Esophagus squamous epithelium (tissue), 4 donors: Measurements from ENCODE around the gene ATRN.

Experiments
- CTCF ChIP-seq, 6 experiments: fragments of 450-650 bp in 4 of 6; fragments of 200-600 bp in 2 of 6; sonication (generic) in 2 of 6; IDR thresholded peaks; one replicate each; pipeline ENCODE4 v1.5.1; 2016 to 2019; ENCODE audit warnings: antibody characterized with exemption in 6 of 6, mild to moderate bottlenecking in 4 of 6, moderate library complexity in 4 of 6
- POLR2A ChIP-seq, 4 donors: fragments of 450-650 bp; IDR thresholded peaks; one replicate each; pipeline ENCODE4 v1.6.1; 2017; ENCODE audit warnings: antibody characterized with exemption in 4 of 4, mild to moderate bottlenecking in 4 of 4, moderate library complexity in 3 of 4

- TF ChIP-seq CTCF (IDR thresholded peaks at IDR 0.05) (no peak), POLR2A (IDR thresholded peaks at IDR 0.05) (no peak)
Observed at GRCh38 chr20:3698591-3699001, 227.8 kb downstream of the ATRN start.
